ENCODE data around the gene MEG3. TPM values are rescaled to one million over a fixed set of nuclear protein-coding genes. Genes with fewer than 3 reads are reported as not detected.

The MEG3 gene
- total and polyA plus RNA-seq, 4 experiments from 2014 or later: not detected

DNA sequence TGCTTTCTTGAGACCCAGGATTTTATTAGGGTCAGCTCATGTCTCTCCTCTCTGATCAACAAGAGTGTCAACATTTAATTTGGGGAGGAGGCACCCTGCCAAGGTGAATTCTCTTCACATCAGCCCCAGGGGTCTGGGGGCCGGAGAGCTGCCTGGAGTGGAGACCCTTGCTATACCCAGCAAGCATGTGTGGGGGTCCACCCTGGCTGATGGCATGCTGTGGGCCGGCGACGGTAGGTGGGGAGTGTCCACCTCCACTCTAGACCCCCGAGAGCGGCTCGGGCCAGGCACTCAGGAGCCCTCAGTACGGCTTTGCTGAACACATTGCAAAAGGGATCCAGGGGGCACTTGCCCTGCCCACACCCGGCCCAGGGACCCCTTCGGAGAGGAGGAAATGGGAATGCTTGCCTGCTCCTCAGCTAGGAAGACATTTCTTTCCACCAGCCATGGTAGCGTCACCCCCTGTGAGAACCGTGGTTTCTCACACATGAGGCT, 10.4 kb downstream of the MEG3 start:
- H3K27ac Mint-ChIP-seq: no peak overlapping the region
- no peaks in the 10 kb centered on the region for H3K4me1 ChIP-seq (ENCODE audit: insufficient read depth, low read length)
- no peaks in the 10 kb centered on the region for H3K4me1 Mint-ChIP-seq
- H3K27me3 ChIP-seq (ENCODE audit: insufficient read depth, low read length): no peaks in the 10 kb centered on the region
- no peaks in the 10 kb centered on the region for H3K36me3 ChIP-seq (ENCODE audit: insufficient read depth, low read length)
- ChIA-PET CTCF (ENCODE audit: partially characterized antibody) (no interaction called here), POLR2A (ENCODE audit: partially characterized antibody) (no interaction called here)
- intact Hi-C loops (cut with micrococcal nuclease): no loop called here
- H3K27ac ChIP-seq (ENCODE audit: low read depth, low read length): no peak overlapping the region
- no peak overlapping the region for H3K4me3 ChIP-seq (ENCODE audit: low read length in 2 of 2)
- no peaks in the 10 kb centered on the region for H3K9me3 ChIP-seq (ENCODE audit: control insufficient read depth in 1 of 2, low read length in 2 of 2)
- no peaks in the 10 kb centered on the region for H3K9me3 Mint-ChIP-seq
- no peak for DNase-seq
- no peak overlapping the region for H3K4me3 Mint-ChIP-seq
- peaks cover 10 to 18% of the 10 kb centered on the region in 2 donors for H3K27me3 Mint-ChIP-seq
- no peaks in the 10 kb centered on the region for H3K36me3 Mint-ChIP-seq

DNA sequence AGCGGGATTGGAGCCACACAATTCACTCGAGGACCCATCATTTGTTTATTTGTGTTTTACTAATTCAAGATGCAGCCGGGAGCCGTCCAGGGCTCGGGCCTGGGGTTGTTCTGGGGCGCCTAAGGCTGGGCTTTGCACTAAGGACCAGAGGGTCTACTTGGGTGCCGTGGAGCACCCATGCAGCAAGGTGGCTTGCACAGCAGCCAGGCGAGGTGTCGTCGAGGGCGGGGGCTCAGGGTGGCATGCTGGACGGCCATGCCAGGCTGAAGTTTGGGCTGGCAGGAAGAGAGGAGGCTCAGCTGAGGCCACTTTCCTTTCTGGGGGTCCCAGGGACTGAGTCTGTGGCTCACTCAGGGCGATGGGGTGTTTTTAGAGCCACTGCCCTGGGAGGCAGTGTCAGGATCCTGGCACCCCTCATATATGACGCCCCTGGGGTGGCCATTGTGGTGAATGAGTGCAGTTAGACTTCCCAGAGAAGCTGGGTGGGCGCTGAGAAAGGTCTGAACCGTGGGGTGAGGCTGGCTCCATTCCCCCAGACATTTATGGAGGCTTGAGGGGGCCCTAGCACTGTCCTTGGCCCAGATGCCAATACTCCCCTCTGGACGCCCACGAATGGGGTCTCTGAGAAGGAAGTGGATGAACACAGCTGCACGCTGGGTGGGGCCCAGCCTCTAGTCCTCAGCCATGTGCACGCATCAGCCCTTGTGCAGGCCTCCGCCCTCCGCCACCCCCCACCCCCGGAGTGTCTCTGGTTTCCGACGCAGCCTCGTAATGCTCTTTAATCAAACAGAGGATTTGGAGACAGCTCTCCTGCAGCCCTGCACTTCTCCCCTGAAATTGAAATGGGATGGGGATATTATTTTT, 11.3 kb downstream of the MEG3 start:
- H3K27me3 ChIP-seq (ENCODE audit: insufficient read depth, low read length): no peaks in the 10 kb centered on the region
- H3K27ac ChIP-seq (ENCODE audit: low read depth, low read length): no peak overlapping the region
- Mint-ChIP-seq H3K27ac (no peak overlapping the region), H3K4me3 (no peak overlapping the region), H3K9me3 (no peaks in the 10 kb centered on the region), H3K36me3 (no peaks in the 10 kb centered on the region), H3K27me3 (peaks cover 7 to 18% of the 10 kb centered on the region in 2 donors), H3K4me1 (no peaks in the 10 kb centered on the region)
- no peaks in the 10 kb centered on the region for H3K4me1 ChIP-seq (ENCODE audit: insufficient read depth, low read length)
- ChIA-PET POLR2A (ENCODE audit: partially characterized antibody) (no interaction called here), CTCF (ENCODE audit: partially characterized antibody) (no interaction called here)
- no peak overlapping the region for H3K4me3 ChIP-seq (ENCODE audit: low read length in 2 of 2)
- intact Hi-C loops (cut with micrococcal nuclease): no loop called here
- H3K9me3 ChIP-seq (ENCODE audit: control insufficient read depth in 1 of 2, low read length in 2 of 2): no peaks in the 10 kb centered on the region
- no peaks in the 10 kb centered on the region for H3K36me3 ChIP-seq (ENCODE audit: insufficient read depth, low read length)
- DNase-seq: no peak

DNA sequence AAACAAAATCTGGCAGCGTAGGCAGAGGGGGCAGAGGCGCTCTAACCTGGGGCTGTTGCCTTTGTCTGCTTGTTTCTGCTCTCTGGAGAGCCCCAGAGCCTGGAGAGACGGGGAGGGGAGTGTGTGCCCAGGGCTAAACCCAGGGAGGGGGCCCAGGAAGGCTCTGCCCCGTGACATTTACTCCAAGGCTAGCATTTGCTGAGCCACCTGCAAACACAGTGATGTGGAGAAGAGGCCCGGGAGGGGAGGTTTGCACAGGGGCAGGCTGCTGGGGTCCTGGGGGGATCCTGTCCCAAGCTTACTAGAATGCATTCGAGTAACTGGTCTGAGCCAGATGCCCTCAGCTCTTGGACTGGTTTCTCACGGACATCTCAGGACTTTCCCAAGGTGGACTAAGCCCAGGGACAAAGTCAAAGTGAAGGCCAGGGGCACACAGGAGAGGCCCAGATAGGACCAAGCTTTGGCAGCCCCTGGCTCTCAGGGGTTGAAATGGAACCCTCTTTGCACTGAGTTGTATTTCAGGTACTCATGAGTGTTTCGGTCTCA, 12.0 kb downstream of the MEG3 start:
- Histone ChIP-seq H3K27ac (ENCODE audit: low read depth, low read length) (no peak overlapping the region), H3K4me3 (ENCODE audit: low read length in 2 of 2) (no peak overlapping the region), H3K27me3 (ENCODE audit: insufficient read depth, low read length) (no peaks in the 10 kb centered on the region), H3K4me1 (ENCODE audit: insufficient read depth, low read length) (no peaks in the 10 kb centered on the region), H3K36me3 (ENCODE audit: insufficient read depth, low read length) (no peaks in the 10 kb centered on the region), H3K9me3 (ENCODE audit: control insufficient read depth in 1 of 2, low read length in 2 of 2) (no peaks in the 10 kb centered on the region)
- Mint-ChIP-seq H3K9me3 (no peaks in the 10 kb centered on the region), H3K27me3 (peaks cover 7 to 15% of the 10 kb centered on the region in 2 donors), H3K27ac (no peak overlapping the region), H3K4me1 (no peaks in the 10 kb centered on the region), H3K36me3 (no peaks in the 10 kb centered on the region), H3K4me3 (no peak overlapping the region)
- ChIA-PET POLR2A (ENCODE audit: partially characterized antibody) (no interaction called here), CTCF (ENCODE audit: partially characterized antibody) (no interaction called here)
- intact Hi-C loops (cut with micrococcal nuclease): no loop called here
- no peak for DNase-seq

DNA sequence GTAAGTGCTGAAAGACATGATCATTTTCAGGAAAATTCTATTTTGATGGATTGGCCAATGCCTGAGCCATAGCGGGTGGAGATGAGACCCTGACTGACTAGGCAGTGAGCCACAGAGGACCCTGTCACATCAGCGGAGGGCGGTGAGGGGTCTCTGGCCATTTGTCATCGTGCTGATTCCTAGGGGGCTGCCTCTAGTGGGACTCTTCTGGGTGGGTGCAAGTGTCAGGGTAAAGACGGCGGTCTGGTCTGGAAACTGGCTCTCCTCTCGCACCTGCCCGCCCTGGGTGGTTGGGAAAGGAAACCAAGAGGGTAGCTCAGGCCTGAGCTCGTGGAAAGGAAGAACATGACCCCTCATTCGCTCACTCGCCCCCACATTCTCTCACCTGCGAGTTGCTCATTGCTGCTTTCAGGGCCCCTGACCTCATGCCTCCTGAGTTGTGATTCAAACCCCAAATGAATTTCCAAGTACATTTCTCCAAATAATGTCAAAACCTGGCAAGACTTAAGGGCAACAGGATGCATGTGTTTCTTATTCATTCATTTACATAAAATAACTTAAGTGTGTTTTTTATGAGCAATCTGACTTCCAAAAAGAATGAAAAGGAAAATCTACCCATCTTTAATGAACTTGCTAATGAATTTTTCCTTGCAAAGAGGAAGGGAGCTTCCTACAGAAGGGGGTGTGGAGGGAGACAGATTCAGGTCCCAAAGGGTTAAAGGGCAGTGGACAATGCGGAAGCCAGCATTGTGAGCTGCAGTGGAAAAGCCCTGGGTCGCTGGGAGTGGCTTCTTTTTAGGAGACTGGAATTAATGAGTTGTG, 12.8 kb downstream of the MEG3 start:
- intact Hi-C loops (cut with micrococcal nuclease): no loop called here
- Histone ChIP-seq H3K27ac (ENCODE audit: low read depth, low read length) (no peak overlapping the region), H3K27me3 (ENCODE audit: insufficient read depth, low read length) (no peaks in the 10 kb centered on the region), H3K4me1 (ENCODE audit: insufficient read depth, low read length) (no peaks in the 10 kb centered on the region), H3K4me3 (ENCODE audit: low read length in 2 of 2) (no peak overlapping the region), H3K36me3 (ENCODE audit: insufficient read depth, low read length) (no peaks in the 10 kb centered on the region), H3K9me3 (ENCODE audit: control insufficient read depth in 1 of 2, low read length in 2 of 2) (no peaks in the 10 kb centered on the region)
- H3K36me3 Mint-ChIP-seq: no peaks in the 10 kb centered on the region
- H3K4me3 Mint-ChIP-seq: no peak overlapping the region
- no peak for DNase-seq
- H3K4me1 Mint-ChIP-seq: no peaks in the 10 kb centered on the region
- H3K27ac Mint-ChIP-seq: no peak overlapping the region
- peaks cover 4 to 10% of the 10 kb centered on the region in 2 donors for H3K27me3 Mint-ChIP-seq
- ChIA-PET POLR2A (ENCODE audit: partially characterized antibody) (no interaction called here), CTCF (ENCODE audit: partially characterized antibody) (no interaction called here)
- H3K9me3 Mint-ChIP-seq: no peaks in the 10 kb centered on the region

DNA sequence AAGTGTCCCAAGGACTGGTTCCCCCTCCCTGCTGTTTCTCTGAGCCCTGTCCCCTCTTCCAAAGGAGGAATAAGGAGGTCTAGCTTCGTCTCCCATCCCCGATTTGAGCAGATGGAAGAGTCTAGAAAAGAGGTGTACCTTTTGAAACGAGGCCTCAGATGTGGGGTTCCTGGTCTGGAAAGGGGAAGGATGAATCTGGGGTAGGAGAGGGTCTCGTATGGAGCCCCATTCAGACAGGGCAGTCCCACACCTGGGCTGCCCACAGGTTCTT, 13.3 kb downstream of the MEG3 start:
- H3K27ac Mint-ChIP-seq: no peak overlapping the region
- Histone ChIP-seq H3K27ac (ENCODE audit: low read depth, low read length) (no peak overlapping the region), H3K36me3 (ENCODE audit: insufficient read depth, low read length) (no peaks in the 10 kb centered on the region), H3K4me3 (ENCODE audit: low read length in 2 of 2) (no peak overlapping the region), H3K4me1 (ENCODE audit: insufficient read depth, low read length) (no peaks in the 10 kb centered on the region), H3K27me3 (ENCODE audit: insufficient read depth, low read length) (no peaks in the 10 kb centered on the region), H3K9me3 (ENCODE audit: control insufficient read depth in 1 of 2, low read length in 2 of 2) (no peaks in the 10 kb centered on the region)
- POLR2A ChIA-PET (ENCODE audit: partially characterized antibody): no interaction called here
- H3K27me3 Mint-ChIP-seq: peaks cover 3 to 7% of the 10 kb centered on the region in 2 donors
- H3K9me3 Mint-ChIP-seq: no peaks in the 10 kb centered on the region
- DNase-seq: no peak
- CTCF ChIA-PET (ENCODE audit: partially characterized antibody): no interaction called here
- no peaks in the 10 kb centered on the region for H3K36me3 Mint-ChIP-seq
- no peak overlapping the region for H3K4me3 Mint-ChIP-seq
- H3K4me1 Mint-ChIP-seq: no peaks in the 10 kb centered on the region
- intact Hi-C loops (cut with micrococcal nuclease): no loop called here

DNA sequence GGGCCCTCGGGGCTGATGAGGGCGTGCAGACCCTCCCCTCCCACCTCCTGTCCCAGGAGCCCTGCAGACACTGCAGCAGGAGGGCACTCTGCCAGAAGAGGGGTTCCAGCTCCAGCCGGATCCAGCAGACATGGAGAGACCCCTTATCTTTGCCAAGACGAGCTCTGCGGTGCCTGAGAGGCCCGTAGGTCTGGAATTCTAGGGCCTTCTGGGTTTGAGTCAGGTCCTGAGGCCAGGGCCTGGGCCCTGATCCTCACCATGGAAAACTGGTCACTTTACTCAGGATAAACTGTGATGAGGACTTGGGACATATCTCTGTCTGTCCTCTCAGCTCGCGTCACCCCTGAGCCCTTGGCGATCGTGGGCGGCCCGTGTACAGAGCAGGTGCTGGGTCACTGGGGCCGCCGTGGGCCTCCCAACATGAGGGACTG, 13.8 kb downstream of the MEG3 start:
- ChIA-PET CTCF (ENCODE audit: partially characterized antibody) (interaction anchor here (0.9 kb wide), 1 partner anchor 13 kb away, joined by 3 read pairs; no protein-coding TSS in a partner anchor), POLR2A (ENCODE audit: partially characterized antibody) (no interaction called here)
- Mint-ChIP-seq H3K9me3 (no peaks in the 10 kb centered on the region), H3K4me3 (no peak overlapping the region), H3K27me3 (peaks cover 3 to 5% of the 10 kb centered on the region in 2 donors), H3K36me3 (no peaks in the 10 kb centered on the region), H3K27ac (no peak overlapping the region), H3K4me1 (no peaks in the 10 kb centered on the region)
- H3K36me3 ChIP-seq (ENCODE audit: insufficient read depth, low read length): no peaks in the 10 kb centered on the region
- no peaks in the 10 kb centered on the region for H3K9me3 ChIP-seq (ENCODE audit: control insufficient read depth in 1 of 2, low read length in 2 of 2)
- no peaks in the 10 kb centered on the region for H3K27me3 ChIP-seq (ENCODE audit: insufficient read depth, low read length)
- intact Hi-C loops (cut with micrococcal nuclease): no loop called here
- H3K4me3 ChIP-seq (ENCODE audit: low read length in 2 of 2): no peak overlapping the region
- DNase-seq: no peak
- H3K4me1 ChIP-seq (ENCODE audit: insufficient read depth, low read length): no peaks in the 10 kb centered on the region
- H3K27ac ChIP-seq (ENCODE audit: low read depth, low read length): no peak overlapping the region

DNA sequence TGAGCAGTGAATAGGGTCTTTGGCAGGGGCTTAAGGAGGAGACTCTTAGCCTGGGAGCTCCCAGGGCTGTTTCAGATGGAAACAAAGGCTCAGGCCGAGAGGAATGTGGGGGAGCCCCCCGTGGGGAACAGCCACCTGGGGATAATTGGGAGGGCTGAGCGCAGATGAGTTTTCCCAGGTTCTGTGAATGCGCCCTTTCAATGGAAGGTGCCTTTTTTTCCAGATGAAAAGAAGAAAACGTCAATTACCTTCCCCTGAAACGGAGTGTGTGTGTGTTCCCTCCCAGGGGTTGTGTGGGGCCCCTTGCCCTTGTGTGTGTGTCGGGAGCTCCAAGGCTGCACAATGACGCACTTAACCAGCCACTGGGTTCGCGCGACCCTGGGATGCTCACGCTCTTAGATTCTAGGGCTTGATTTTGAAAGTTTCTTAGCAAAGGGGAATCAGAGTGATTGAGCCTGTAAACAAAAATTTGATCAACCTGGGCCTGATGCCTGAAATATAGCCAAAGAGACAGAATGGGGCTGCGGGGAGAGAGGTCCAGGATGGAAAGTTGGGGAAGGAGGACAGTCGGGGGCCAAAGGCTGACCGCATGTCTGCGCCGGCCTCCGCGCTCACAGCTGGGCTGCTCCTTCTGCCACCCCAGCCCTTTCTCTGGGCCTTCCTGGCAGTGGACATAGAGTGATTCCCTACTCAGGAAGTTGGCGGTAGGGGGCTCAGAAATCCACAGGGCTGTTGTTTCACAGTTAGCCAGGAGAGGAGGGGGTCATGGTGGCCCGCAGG, 14.6 kb downstream of the MEG3 start:
- POLR2A ChIA-PET (ENCODE audit: partially characterized antibody): no interaction called here

More for the DNA sequence above, 14.6 kb downstream of the MEG3 start:
- no peak overlapping the region for H3K27ac Mint-ChIP-seq
- no peak overlapping the region for H3K27ac ChIP-seq (ENCODE audit: low read depth, low read length)
- no peaks in the 10 kb centered on the region for H3K9me3 Mint-ChIP-seq
- no peaks in the 10 kb centered on the region for H3K36me3 ChIP-seq (ENCODE audit: insufficient read depth, low read length)
- no peak overlapping the region for H3K4me3 Mint-ChIP-seq
- no peaks in the 10 kb centered on the region for H3K27me3 ChIP-seq (ENCODE audit: insufficient read depth, low read length)
- no peaks in the 10 kb centered on the region for H3K36me3 Mint-ChIP-seq
- H3K4me3 ChIP-seq (ENCODE audit: low read length in 2 of 2): no peak overlapping the region
- intact Hi-C loops (cut with micrococcal nuclease): no loop called here
- CTCF ChIA-PET (ENCODE audit: partially characterized antibody): interaction anchor here (0.6 to 0.9 kb wide), 2 partner anchors 10 to 12 kb away, joined by 3 to 7 read pairs; no protein-coding TSS in a partner anchor
- H3K4me1 ChIP-seq (ENCODE audit: insufficient read depth, low read length): no peaks in the 10 kb centered on the region
- peaks cover 1 to 5% of the 10 kb centered on the region in 2 donors for H3K27me3 Mint-ChIP-seq
- DNase-seq: no peak
- no peaks in the 10 kb centered on the region for H3K9me3 ChIP-seq (ENCODE audit: control insufficient read depth in 1 of 2, low read length in 2 of 2)
- H3K4me1 Mint-ChIP-seq: no peaks in the 10 kb centered on the region
